K562 (cell line): Measurements from ENCODE around the gene GBP6. TPM values are rescaled to one million over a fixed set of nuclear protein-coding genes. Genes with fewer than 3 reads are reported as not detected.

Experiments
- ATAC-seq: fragments of 200-7000 bp; cut with Tn5 transposase; 3 replicates; pipeline ENCODE4 v1.9.1; 2020; ENCODE audit warnings: moderate library complexity
- BruUV-seq: library from RNA; stranded (reverse); fragments of 400-500 nt; replicated peaks from 2 replicates; lab custom pipeline; 2021; lab: Mats Ljungman, UMichigan
- CTCF ChIA-PET: fragments of 300-600 bp; formaldehyde crosslinking; extraction: SDS; loops from one replicate; lab custom pipeline; 2021; ENCODE audit warnings: low intra/inter-chr PET ratio; lab: Yijun Ruan, JAX
- POLR2A ChIA-PET: fragments of 300-600, 350-650 bp; sonication (Branson Sonifier 250); formaldehyde crosslinking; extraction: SDS; loops from one replicate; lab custom pipeline; 2021; ENCODE audit warnings: antibody characterized with exemption, inconsistent platforms; lab: Yijun Ruan, JAX
- DNase-seq, 4 experiments: peaks; one replicate each; pipeline versions ENCODE4 v3.0.0 to v3.0.0-alpha.2; 2011 to 2018; ENCODE audit warnings: low spot score in 3 of 4, mixed read lengths in 3 of 4; ENCODE audit errors: extremely low read depth in 1 of 4
- FAIRE-seq: peaks from 2 replicates; lab custom pipeline; 2011; peaks lifted over from hg19 to GRCh38; lab: Jason Lieb, UNC
- H2AFZ ChIP-seq: 2 replicates; pipeline ENCODE4 v1.6.0; 2011; ENCODE audit warnings: low read depth, low read length, control low read depth, inconsistent platforms
- H3K27ac ChIP-seq: fragments of 200-600 bp; 3 replicates; pipeline ENCODE4 v1.8.0; 2011; ENCODE audit warnings: low read depth, mild to moderate bottlenecking, control low read depth, inconsistent platforms, low read length, moderate library complexity, mixed read lengths; ENCODE audit errors: extremely low read depth
- H3K27me3 ChIP-seq, 2 experiments: fragments of 300-600 bp in 1 of 2; 2 replicates in 1 of 2; 3 replicates in 1 of 2; pipeline versions ENCODE4 v1.6.0 to v1.8.0; 2011; ENCODE audit warnings: inconsistent platforms in 2 of 2, low read length in 2 of 2, mild to moderate bottlenecking in 1 of 2, mixed read lengths in 1 of 2, moderate library complexity in 1 of 2; ENCODE audit not compliant: control insufficient read depth in 2 of 2, insufficient read depth in 2 of 2
- H3K36me3 ChIP-seq: fragments of 300-600 bp; 3 replicates; pipeline ENCODE4 v1.8.0; 2011; ENCODE audit warnings: mild to moderate bottlenecking, low read length, inconsistent platforms; ENCODE audit not compliant: control insufficient read depth, insufficient read depth
- H3K4me1 ChIP-seq, 2 experiments: fragments of 200-600 bp in 1 of 2; replicated peaks in 1 of 2; 2 replicates in 1 of 2; 3 replicates in 1 of 2; pipeline versions ENCODE4 v1.5.1 to v1.8.0; 2011; ENCODE audit warnings: inconsistent platforms in 2 of 2, low read length in 2 of 2, mild to moderate bottlenecking in 1 of 2, mixed read lengths in 1 of 2, moderate library complexity in 1 of 2; ENCODE audit not compliant: control insufficient read depth in 2 of 2, insufficient read depth in 2 of 2
- H3K4me2 ChIP-seq: 2 replicates; pipeline ENCODE4 v1.6.1; 2011; ENCODE audit warnings: low read length, control low read depth, inconsistent platforms, mixed read lengths; ENCODE audit not compliant: insufficient read depth
- H3K4me3 ChIP-seq: fragments of 200-600 bp; sonication (generic), shearing (Covaris generic); 2 replicates; pipeline ENCODE4 v1.5.1; 2016; ENCODE audit warnings: control low read depth, inconsistent platforms
- H3K79me2 ChIP-seq: fragments of 200-600 bp; 3 replicates; pipeline ENCODE4 v1.8.0; 2011; ENCODE audit warnings: low read length, inconsistent platforms; ENCODE audit not compliant: control insufficient read depth, insufficient read depth
- H3K9ac ChIP-seq, 2 experiments: 2 replicates each; pipeline versions ENCODE4 v1.6.0 to v1.6.1; 2011; ENCODE audit warnings: low read depth in 2 of 2, low read length in 2 of 2, control low read depth in 1 of 2, inconsistent platforms in 1 of 2, mild to moderate bottlenecking in 1 of 2, mixed read lengths in 1 of 2; ENCODE audit not compliant: insufficient read depth in 1 of 2
- H3K9me1 ChIP-seq: one replicate; pipeline ENCODE4 v1.6.0; 2011; ENCODE audit warnings: inconsistent platforms, mild to moderate bottlenecking, low read length, moderate library complexity; ENCODE audit not compliant: control insufficient read depth, insufficient read depth
- H3K9me3 ChIP-seq: replicated peaks from 2 replicates; pipeline ENCODE4 v1.5.1; 2011; ENCODE audit warnings: low read depth, low read length, inconsistent platforms; ENCODE audit not compliant: control insufficient read depth, insufficient read depth
- H4K20me1 ChIP-seq: replicated peaks from 2 replicates; pipeline ENCODE4 v1.6.1; 2011; ENCODE audit warnings: low read length, inconsistent platforms, mixed read lengths; ENCODE audit not compliant: control insufficient read depth, insufficient read depth
- BDP1 ChIP-seq: IDR thresholded peaks from 3 replicates; pipeline ENCODE4 v1.6.1; 2011; ENCODE audit not compliant: insufficient read length, insufficient read depth
- C11orf30 ChIP-seq: fragments of 450-650 bp; IDR thresholded peaks from 2 replicates; pipeline ENCODE4 v1.6.1; 2016; ENCODE audit warnings: low read depth, mild to moderate bottlenecking
- COPS2 ChIP-seq: fragments of 450-650 bp; conservative IDR thresholded peaks from 2 replicates; pipeline ENCODE4 v1.6.1; 2016; ENCODE audit warnings: mild to moderate bottlenecking, moderate library complexity
- DDX20 ChIP-seq: fragments of 450-650 bp; IDR thresholded peaks from 2 replicates; pipeline ENCODE4 v1.6.1; 2016; ENCODE audit warnings: missing genetic modification characterization, low read depth, mild to moderate bottlenecking, missing compliant biosample characterization, moderate library complexity
- GTF3C2 ChIP-seq: IDR thresholded peaks from 3 replicates; pipeline ENCODE4 v1.6.1; 2011; ENCODE audit warnings: borderline replicate concordance, mild to moderate bottlenecking, moderate library complexity; ENCODE audit not compliant: insufficient read length; ENCODE audit errors: extremely low read depth
- HIVEP1 ChIP-seq: fragments of 250-450 bp; sonication (Bioruptor Pico); IDR thresholded peaks from 2 replicates; pipeline ENCODE4 v1.4.0; 2020; ENCODE audit warnings: mild to moderate bottlenecking
- JUND ChIP-seq, 2 experiments: IDR thresholded peaks; 2 replicates in 1 of 2; 3 replicates in 1 of 2; pipeline ENCODE4 v1.6.1; 2011; ENCODE audit warnings: borderline replicate concordance in 2 of 2, low read depth in 2 of 2, low read length in 2 of 2, improper control_type of control experiment in 1 of 2, missing biosample characterization in 1 of 2, missing genetic modification characterization in 1 of 2, missing genetic modification reagents in 1 of 2
- KAT7 ChIP-seq: sonication (generic); formaldehyde crosslinking; IDR thresholded peaks from 2 replicates; pipeline ENCODE4 v1.8.0; 2022; ENCODE audit warnings: missing genetic modification reagents, mild to moderate bottlenecking, borderline replicate concordance
- KDM4B ChIP-seq, 2 experiments: fragments of 450-650 bp in 1 of 2; sonication (generic) in 1 of 2; IDR thresholded peaks; 2 replicates each; pipeline ENCODE4 v1.6.1; 2016 to 2017; ENCODE audit warnings: borderline replicate concordance in 2 of 2, antibody characterized with exemption in 1 of 2, low read depth in 1 of 2, mild to moderate bottlenecking in 1 of 2
- MAZ ChIP-seq, 2 experiments: fragments of 450-650 bp in 1 of 2; sonication (generic) in 1 of 2; formaldehyde crosslinking; IDR thresholded peaks in 1 of 2; conservative IDR thresholded peaks in 1 of 2; 2 replicates each; pipeline versions ENCODE4 v1.4.0 to v1.5.0; 2020; ENCODE audit warnings: mild to moderate bottlenecking in 1 of 2, missing genetic modification reagents in 1 of 2
- SIX5 ChIP-seq, 2 experiments: IDR thresholded peaks; 2 replicates each; pipeline ENCODE4 v1.6.1; 2011; ENCODE audit warnings: low read length in 2 of 2, borderline replicate concordance in 1 of 2, low read depth in 1 of 2, mild to moderate bottlenecking in 1 of 2, moderate library complexity in 1 of 2; ENCODE audit not compliant: insufficient read depth in 1 of 2
- ZBTB5 ChIP-seq: fragments of 450-650 bp; IDR thresholded peaks from 2 replicates; pipeline ENCODE4 v1.6.1; 2017; ENCODE audit warnings: antibody characterized with exemption
- WGBS: fragments of 100-300 bp; shearing (Covaris generic); methylation state at CpG from one replicate; pipeline ENCODE4 v1.1.6; 2016; ENCODE audit warnings: low coverage, mixed read lengths; ENCODE audit not compliant: insufficient coverage; ENCODE audit errors: missing lambda C conversion rate; 5-methylcytosine and 5-hydroxymethylcytosine counted together
- in situ Hi-C: fragments of 300-500 bp; cut with MboI; formaldehyde crosslinking; loops from 4 replicates; pipeline ENCODE4 v1.15.0; 2018; ENCODE audit warnings: inconsistent platforms, mixed read lengths
- intact Hi-C: fragments of 100-400 bp; cut with micrococcal nuclease; formaldehyde crosslinking; loops from 2 replicates; pipeline ENCODE4 v1.14.2; 2022
- polyA plus RNA-seq, 8 experiments: library from polyadenylated mRNA; depleted of rRNA in 4 of 8; stranded (reverse) in 5 of 8; unstranded in 3 of 8; fragments of >200 nt; fragmentation: Nextera tagmentation in 2 of 8; fragmentation: Illumina TruSeq in 1 of 8; extraction: Ambion mirVana in 2 of 8; extraction: Trizol in 1 of 8; gene quantifications; 2 replicates each; pipeline versions ENCODE4 v1.2.1 to v1.2.3, GENCODE V29; 2011 to 2014; ENCODE audit warnings: inconsistent platforms in 1 of 8, missing spikeins in 1 of 8
- total RNA-seq, 7 experiments: library from RNA; depleted of rRNA in 6 of 7; stranded (reverse); fragments of >200 nt in 6 of 7; fragmentation: Illumina TruSeq in 2 of 7; extraction: Trizol in 2 of 7; gene quantifications; 2 replicates each; pipeline versions ENCODE4 v1.2.1 to v1.2.3, GENCODE V29; 2011 to 2021; ENCODE audit warnings: low replicate concordance in 1 of 7

Gene GBP6
- total and polyA plus RNA-seq, 9 of the 15 experiments (the other 6 are each of a cell fraction or from before 2014, with no cell fraction given): not detected

GRCh38 chr1:89367221-89367620 lies 3.4 kb downstream of the GBP6 start:
- in situ Hi-C loops: no loop called here
- ChIA-PET CTCF (no interaction called here), POLR2A (interaction anchor here (0.7 kb wide), 1 partner anchor 250 kb away, joined by 3 read pairs; no protein-coding TSS in a partner anchor)
- Histone ChIP-seq H3K9ac (no peak overlapping the region), H3K9me3 (no peaks in the 10 kb centered on the region), H3K36me3 (no peaks in the 10 kb centered on the region), H3K9me1 (no peaks in the 10 kb centered on the region), H3K4me2 (no peak overlapping the region), H3K27me3 (peaks cover 0 to 4% of the 10 kb centered on the region in 2 experiments; a peak in 1 of 5 replicates), H3K79me2 (no peaks in the 10 kb centered on the region), H4K20me1 (no peaks in the 10 kb centered on the region), H3K4me1 (no peaks in the 10 kb centered on the region), H2AFZ (no peak overlapping the region), H3K27ac (no peak overlapping the region), H3K4me3 (no peak overlapping the region)
- 0% methylated on average over 1 of the region's 1 CpG for WGBS
- BruUV-seq: no TSS peak
- intact Hi-C loops: no loop called here
- no peak for TF ChIP-seq GTF3C2
- no peak for TF ChIP-seq KDM4B (IDR thresholded peaks at IDR 0.05; ENCODE audit: borderline replicate concordance in 2 of 2, low read depth in 1 of 2)
- no peak for TF ChIP-seq C11orf30
- no peak for TF ChIP-seq MAZ (CRISPR knock-in tag; conservative IDR thresholded peaks at IDR 0.05 in 1 of 2, IDR thresholded peaks at IDR 0.05 in 1 of 2)
- TF ChIP-seq JUND (IDR thresholded peaks at IDR 0.05; ENCODE audit: borderline replicate concordance, low read depth, low read length): no peak
- no peak for TF ChIP-seq JUND (tag; IDR thresholded peaks at IDR 0.05; ENCODE audit: borderline replicate concordance, low read depth, low read length)
- no peak for TF ChIP-seq COPS2
- no peak for TF ChIP-seq BDP1
- TF ChIP-seq ZBTB5: no peak
- TF ChIP-seq SIX5 (IDR thresholded peaks at IDR 0.05; ENCODE audit: borderline replicate concordance in 1 of 2, insufficient read depth in 1 of 2, low read depth in 1 of 2, low read length in 2 of 2): no peak
- TF ChIP-seq KAT7 (CRISPR knock-in tag): no peak
- TF ChIP-seq HIVEP1: no peak
- TF ChIP-seq DDX20 (tag): no peak
- ATAC-seq (no peak), FAIRE-seq (no peak), DNase-seq (no peak)
